OCI-M2 (cell line): ENCODE measurements around the gene RAD51B.
"Not testable (repeated sequence)": the region's sequence is repeated elsewhere in the genome, so short reads cannot be mapped to it uniquely, and the experiment has no call there.

Source experiments
- DNase-seq: peaks from one replicate; lab custom pipeline; 2025; ENCODE audit not compliant: unreplicated experiment; lab: John Stamatoyannopoulos, UW

Gene RAD51B

DNA sequence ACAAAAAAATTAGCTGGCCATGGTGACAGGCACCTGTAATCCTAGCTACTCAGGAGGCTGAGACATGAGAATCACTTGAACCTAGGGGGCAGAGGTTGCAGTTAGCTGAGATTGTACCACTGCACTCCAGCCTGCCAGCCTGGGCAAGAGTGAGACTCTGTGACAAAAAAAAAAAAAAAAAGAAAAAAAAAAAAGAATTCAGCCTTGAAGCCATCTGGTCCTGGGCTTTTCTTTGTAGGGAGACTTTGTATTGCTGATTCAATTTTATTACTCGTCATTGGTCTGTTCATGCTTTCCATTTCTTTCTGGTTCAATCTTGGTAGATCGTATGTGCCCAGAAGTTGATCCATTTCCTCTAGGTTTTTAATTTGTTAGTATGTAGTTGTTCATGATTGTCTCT is 243.1 kb downstream of the RAD51B start:
- no peak for DNase-seq

DNA sequence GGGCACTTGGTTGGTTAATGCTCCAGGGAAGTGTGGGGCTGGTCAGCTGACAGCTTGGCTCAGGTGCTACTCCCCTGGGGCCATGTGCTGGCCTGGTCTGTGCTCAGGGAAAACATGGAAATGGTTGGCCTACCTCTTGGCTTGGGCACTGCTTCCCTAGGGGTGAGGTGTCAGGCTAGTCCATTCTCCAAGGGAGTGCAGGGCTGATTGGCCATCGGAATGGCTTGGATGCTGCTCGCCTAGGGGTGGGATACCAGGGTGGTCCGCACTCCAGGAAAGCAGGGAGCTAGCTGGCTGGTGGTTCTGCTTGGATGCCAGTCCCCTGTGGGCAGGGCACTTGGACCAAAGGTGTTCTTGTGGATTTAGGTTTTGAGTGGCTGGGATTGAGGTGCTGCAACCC is 245.7 kb downstream of the RAD51B start:
- no peak for DNase-seq

DNA sequence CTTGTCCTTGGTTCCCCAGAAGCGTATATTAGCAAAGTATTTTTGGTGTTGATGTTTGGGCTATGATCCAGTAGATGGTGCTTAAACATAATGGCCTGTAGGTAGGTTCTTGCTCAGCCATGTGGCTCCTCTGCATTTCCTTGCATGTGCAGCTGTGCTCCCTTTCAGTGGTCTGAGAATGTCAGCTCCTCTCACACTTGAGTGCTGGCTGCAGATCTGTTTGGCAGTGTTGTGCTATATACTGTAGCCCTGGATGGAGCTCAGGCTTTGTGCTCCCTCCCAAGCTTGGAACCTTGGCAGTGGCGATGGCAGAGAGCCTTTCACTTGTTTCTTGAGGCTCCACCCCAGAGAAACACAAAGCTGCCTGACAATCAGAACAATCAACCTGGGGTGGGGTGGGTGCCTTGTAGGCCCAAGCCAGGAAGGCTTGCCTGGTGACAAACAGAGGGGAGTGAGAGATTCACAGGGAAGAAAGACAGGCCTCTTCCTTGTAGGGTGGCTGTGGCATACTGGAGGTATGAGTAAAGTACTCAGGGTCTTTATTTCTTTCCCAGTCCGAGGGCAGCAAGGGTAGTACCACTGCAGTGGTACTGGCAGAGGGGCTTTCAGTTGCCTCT is 255.3 kb downstream of the RAD51B start:
- no peak for DNase-seq

DNA sequence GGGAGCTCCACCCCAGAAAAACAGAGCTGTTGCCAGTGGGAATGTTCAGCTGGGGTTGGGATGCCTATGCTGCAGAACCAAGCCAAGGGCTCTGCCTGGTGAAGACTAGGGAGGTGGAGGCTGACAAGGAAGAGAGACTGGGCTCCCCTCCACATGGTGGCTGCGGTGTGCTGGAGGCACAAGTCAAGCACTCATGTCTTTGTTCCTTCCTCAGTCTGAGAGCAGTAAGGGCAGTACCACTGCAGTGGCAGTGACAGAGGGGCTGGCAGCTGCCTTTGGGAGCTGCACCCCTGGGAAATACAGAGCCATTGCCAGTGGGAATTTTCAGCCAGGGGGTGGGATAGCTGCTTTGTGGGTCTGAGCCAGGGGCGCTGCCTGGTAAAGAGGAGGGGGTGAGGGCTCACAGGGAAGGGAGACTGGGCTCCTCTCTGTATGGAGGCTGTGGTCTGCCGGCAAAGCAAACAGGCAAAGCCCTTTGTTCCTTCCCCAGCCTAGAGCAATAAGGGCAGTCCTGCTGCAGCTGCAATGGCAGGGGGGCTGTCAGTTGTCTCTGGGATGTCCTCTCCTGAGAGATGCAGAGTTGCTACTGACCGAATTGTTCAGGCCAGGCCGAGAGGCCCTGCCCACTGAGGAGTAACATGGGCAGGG is 255.9 kb downstream of the RAD51B start:
- DNase-seq, result no peak

DNA sequence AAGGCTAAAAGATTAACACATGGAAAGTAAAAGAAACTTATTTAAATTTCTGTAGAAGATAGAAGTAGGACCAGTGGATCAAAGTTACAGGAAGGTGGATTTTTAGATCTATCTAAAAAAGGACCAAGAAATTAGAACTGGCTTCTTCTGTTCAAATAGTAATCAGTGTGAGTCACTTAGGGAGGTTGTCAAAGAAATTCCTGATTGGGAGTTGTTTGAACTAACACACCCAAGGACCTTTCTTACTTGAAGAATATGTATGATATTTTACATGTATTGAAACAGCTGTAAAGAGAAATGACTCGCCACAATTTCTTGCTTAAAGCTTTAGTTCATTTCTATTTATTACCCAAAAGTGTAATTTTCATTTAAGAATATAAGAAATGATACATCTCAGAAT is 256.9 kb downstream of the RAD51B start:
- no peak for DNase-seq

DNA sequence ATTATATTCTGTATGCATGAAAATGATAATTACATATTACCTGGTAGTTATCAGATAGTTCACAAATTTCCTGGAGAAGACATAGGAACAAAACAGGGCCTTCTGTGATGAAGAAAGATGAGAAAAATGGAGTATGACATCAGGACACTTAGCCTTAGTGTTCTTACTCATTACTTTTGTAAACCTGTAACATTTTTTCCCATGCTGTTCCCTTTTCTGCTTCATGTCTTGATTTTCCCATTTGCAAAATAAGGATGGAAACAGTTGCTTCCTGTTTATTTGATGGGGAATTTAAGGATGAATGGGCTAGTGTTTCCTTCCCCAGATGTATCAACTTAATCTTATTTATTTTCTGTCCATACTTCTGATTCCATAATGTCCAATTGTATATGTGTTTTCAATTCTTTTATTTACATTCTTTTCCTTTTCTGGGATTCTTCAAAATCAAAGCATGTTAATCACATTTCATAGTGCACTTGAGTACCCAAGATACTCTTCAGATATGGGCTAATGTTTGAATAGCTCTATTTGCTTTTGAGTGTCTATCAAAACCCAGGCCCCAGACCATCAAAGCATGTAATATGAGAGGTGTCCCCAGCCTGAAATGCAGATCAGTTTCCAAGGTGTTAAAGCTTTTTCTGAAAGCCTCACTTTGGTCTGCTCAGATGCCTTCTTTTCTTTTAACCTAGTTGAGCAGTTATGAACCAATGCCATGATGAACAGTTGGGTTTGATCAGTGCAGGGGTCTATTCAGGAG is 260.5 kb downstream of the RAD51B start:
- DNase-seq, result no peak

DNA sequence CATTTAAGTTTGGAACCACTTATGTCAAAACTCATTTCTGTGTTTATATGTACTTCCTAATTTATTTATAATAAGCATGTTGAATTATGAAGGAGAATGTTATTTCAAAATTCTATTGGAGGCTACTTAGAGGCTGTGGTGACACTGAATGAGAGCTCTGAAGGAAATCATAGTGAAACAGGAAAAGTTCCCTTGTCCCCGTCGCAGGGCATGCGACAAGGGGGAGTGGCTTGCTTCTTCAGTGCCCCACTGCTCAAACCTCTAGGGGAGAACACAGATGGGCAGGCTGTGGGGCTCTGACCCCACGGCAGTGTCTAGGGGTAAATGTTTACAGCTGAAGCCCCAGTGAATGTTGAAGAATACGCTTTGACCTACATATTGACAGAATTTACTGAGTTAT is 261.9 kb downstream of the RAD51B start:
- DNase-seq, result no peak

DNA sequence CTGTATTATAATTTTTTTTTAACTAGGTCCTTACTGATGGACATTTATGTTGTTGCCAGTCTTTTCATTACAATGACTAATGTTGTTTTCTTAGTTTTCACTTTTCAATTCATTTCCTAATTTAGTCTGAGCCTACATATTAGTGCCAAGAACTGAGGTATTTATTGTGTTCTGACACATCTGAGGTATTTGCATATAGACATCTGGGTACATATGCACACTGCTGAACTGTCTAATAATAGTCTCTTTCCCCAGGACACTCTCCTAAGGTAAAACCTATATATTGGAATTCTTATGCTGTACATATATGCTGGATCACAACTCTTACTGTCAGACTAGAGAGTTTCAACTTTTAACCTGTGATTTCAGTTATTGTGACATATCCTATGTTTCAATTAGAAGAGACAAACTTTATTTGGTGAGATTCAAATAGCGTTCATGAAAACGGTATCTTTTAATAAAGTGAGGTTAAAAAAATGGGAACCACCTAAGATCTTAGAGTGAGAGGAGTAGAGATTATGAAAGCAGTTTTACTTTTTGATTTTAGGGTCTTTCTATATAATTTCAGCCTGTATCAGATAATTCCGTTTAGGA is 263.2 kb downstream of the RAD51B start:
- no peak for DNase-seq

DNA sequence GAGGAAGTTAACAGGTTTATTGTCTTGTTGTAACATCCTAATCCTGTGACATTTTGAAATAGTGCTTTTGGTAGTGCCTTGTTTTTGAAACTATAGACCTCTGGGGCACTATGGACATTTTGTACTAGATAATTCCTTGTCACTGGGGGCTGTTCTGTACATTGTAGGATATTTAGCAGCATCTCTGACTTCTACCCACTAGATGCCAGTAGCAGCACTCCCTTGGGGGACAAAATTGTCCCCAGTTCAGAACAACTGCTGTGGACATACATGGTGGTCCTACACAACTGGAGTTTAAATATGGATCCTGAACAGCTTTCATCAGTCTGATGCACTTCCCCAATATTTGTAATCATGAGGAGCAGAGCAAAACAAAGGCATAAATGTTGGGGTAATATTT is 264.7 kb downstream of the RAD51B start:
- DNase-seq, result no peak

DNA sequence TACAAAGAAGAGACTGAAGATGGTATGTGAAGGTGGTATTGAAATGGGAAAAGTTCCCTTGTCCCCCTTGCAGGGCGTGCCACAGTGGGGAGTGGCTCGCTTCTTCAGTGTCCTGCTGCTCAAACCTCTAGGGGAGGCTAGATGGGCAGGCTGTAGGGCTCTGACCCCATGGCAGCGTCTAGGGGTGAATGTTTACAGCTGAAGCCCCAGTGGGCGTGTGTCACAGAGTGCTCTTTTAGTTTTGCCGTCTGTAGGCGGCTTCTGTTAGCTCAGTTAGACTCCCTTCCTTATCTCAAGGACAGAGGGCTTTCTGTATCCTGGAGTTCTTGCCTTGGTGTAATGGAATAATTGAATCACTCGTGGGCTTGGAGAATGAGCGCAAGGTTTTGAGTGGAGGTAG is 266.2 kb downstream of the RAD51B start:
- DNase-seq, result peak; percentile 79

DNA sequence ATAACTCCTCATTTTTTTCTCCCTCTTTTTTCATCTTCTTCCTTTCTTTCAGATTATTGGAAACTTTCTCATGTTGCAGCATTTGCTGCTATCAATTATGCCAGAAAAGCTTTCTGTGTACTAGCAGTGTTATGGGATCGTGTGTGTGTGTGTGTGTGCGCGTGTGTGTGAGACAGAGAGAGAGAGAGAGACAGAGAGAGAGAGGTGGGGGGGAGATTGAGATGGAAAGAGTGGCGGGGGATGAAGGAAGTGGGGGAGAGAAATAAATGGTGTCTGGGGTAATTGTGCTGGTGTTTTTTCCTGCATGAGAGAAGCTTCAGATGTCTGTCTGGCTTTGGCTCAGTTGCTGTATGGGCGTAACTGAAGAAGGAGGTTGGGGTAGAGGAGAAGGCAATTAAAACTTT is 268.9 kb downstream of the RAD51B start:
- no peak for DNase-seq

DNA sequence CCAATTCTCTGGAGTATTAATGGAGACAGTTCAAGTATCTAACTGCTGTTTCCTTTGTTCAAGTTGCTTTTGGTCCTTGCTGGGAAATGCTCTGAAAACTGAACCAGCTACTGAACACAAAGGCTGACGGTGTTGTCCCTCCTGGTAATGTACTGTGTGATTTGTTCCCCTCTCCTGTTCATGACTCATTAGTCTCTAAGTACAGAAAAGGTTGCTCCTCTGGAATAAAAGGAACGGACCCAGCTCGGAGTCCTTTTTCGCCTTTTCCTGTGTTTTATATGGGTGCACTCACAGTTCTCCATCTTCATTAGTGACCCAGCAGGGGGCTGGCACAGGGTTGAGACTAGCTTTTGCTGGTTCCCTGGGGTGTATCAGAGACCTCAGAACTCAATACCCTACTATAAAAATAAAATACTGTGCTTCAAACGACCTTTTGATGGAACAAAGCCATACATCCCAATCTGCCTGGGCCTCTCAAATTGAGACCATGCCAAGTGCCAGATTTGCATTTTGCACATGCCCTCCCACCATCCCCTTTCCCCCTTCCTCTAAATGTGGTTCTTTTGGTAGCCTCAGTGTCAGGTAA is 269.7 kb downstream of the RAD51B start:
- no peak for DNase-seq

DNA sequence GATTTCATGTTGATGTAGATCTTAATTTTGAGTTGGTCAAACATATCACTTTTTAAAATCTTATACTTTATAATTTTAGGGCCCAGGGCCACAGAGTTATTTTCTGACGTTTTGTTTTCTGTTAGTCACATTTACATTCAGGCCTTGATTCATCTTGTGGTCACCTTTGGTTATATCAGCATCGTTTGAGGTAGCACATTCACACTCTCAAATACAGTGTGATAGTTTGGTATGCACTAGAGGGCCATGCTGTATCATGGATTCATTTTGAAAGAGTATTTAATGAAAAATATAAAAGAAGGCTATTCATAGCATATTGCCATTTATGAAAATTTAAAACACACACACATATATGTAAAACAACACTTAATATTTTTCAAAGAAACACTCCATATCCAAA is 274.6 kb downstream of the RAD51B start:
- DNase-seq, result no peak

DNA sequence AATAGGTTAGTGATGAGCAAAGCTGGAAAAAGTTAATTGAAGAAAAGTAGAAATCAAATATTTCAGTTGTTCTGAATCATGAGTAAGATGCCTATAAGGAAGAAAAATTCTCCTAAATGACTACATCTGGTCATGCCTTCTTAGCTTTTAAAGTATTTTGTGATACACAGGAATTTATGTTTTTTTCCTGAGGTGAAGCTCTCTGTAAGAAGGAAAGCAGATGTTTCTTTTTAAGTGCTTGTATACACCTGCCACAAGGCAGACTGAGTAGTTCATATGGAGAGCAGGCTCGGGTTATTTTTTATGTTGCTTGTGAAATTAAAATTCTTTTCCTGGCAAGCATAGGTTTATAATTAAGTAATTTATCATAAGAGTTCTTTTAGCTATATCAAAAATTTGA is 275.2 kb downstream of the RAD51B start:
- no peak for DNase-seq

DNA sequence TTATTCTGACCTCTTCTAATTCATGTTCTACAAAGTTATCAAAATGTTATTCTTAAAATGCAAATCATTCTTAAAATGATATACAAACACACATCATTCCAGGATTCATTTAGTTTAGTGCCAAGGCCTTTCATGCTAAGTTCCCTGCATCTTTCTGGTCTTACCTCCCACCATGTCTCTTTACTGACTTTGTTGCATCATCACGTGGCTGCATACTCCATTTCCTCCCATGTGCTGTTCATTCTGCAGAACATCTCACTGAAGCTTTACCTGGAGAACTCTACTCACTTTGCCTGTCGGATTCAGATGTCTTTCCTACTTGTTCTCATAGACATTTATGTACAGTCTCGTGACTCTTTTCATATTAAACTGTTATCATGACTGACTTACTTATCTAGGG is 278.1 kb downstream of the RAD51B start:
- no peak for DNase-seq

DNA sequence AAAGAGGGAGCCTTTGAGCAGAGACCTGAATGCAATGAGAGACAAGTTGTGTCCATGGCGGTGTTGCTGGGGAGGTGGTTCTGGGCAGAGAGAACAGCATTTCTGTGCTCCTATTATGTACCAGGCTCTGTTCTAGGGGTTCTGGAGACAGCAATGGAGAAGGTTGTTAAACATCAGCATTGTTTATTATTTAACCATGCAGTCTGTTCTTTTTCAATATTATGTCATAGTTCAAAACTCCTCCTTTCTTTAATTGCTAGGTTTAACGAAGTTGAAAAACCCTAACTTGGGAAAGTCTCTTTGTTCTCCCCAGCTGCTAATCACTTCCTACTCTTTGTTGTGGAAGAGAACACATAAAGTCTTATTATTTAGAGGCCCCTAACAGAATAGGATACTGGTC is 279.3 kb downstream of the RAD51B start:
- no peak for DNase-seq

DNA sequence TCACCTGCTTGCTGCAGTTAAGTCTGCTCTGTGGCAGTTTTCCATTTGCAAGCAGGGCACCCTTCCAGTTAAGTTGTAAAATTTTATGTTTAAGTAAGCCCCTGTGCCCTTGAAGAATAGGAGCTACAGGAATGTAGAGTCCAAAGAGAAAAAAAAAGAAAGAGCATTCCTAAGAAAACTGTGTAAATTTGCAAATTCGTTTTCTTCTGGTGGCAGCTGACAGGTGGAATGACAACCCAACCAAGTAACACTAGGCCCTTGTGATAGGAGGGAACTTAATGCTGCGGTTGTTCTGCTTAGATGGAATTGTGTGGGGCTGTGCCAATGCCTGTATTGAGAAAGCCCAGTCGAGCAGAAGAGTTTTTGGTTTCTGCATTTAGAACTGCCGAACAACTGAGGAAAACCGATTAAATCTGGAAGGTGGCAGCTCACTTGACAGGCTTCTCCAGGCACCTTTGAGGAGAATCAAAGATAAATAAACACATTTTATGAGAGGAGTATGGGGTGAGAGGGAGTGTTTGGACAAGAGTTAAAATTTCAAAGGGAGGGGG is 280.0 kb downstream of the RAD51B start:
- no peak for DNase-seq

DNA sequence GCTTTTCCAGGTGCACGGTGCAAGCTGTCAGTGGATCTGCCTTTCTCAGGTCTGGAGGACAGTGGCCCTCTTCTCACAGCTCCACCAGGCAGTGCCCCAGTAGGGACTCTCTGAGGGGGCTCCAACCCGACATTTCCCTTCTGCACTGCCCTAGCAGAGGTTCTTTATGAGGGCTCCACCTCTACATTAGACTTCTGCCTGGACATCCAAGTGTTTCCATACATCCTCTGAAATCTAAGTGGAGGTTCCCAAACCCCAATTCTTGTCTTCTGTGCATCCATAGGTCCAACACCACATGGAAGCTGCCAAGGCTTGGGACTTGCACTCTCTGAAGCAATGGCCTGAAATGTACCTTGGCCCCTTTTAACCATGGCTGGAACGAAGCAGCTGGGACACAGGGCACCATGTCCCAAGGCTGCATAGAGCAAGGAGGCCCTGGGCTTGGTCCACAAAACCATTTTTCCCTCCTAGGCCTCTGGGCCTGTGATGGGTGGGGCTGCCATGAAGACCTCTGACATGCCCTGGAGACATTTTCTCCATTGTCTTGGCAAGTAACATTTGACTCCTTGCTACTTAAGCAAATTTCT is 282.2 kb downstream of the RAD51B start:
- DNase-seq, result not testable (repeated sequence)

DNA sequence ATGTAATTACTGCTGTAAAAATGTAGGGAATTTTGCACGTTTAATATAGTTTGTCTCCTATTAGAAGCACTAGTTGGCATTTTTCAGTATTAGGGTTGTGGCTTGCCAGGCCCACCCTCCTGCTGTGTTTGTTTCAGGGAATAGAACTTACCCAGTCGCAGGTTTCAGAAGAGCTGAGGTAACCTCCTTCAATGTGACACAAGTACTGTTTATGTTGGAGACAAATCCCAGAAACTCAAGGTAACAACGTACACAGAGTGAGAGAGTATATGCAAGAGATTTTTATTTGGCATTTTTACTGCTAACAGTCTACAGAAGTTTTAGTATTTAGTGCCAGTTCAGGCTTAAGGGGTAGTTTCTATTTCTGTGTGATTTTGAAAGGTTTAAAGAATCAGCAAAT is 284.3 kb downstream of the RAD51B start:
- DNase-seq, result no peak

DNA sequence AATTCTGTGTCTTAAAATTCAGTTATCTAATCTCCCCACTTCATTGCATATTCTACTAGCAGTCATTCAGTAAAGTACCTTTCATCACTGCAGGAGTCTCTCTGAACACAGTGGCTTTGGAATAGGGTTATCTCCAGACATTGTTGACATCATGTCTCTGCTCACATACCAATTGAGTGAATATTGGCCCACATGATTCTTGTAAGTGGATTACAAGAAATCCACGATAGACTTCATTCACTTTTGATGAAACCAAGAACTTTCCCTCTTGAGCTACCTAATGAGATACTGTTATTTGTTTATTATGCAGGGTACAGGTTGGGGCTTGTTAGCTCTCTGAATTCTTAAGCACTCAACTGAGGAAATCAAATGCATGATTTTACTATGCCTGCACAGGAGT is 284.9 kb downstream of the RAD51B start:
- DNase-seq, result no peak

DNA sequence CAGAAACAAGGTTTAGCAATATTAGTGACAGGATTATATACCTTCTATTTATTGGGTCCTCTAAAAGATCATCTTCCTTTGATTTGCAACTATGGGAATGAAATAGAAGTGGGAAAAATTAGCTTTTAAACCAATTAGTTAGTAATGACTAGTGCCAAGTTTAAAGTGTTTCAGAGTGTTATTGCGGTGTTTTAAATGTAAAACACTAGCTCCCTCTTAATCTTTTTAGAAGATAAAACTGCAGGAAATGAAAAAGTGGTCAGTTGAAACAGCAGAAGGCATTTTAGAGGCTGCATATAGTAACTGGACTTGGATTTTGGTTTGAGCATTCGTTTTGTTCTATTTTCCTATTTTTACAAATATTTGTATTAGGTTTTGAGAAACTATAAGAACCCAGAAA is 286.2 kb downstream of the RAD51B start:
- no peak for DNase-seq
